ENCODE measurements around the gene TGM2. TPM values are rescaled to one million over a fixed set of nuclear protein-coding genes. Genes with fewer than 3 reads are reported as not detected.

The TGM2 gene
- total RNA-seq, 2 donors from 2014 or later, result 0.27 to 0.37 TPM

- TF ChIP-seq CTCF (conservative IDR thresholded peaks at IDR 0.05), result no peak
- no peak overlapping the region for H3K27ac Mint-ChIP-seq
- no peaks in the 10 kb centered on the region for H3K36me3 ChIP-seq (ENCODE audit: control insufficient read depth, insufficient read depth, low read length)
- H3K27me3 ChIP-seq (ENCODE audit: control insufficient read depth, insufficient read depth, low read length, poor library complexity, severe bottlenecking), result no peaks in the 10 kb centered on the region
- DNase-seq, result no peak
- no peaks in the 10 kb centered on the region for H3K4me1 ChIP-seq (ENCODE audit: control insufficient read depth, insufficient read depth, low read length)
- no peak overlapping the region for H3K9ac ChIP-seq (ENCODE audit: extremely low read depth, low read length, poor library complexity, severe bottlenecking)
- no peaks in the 10 kb centered on the region for H3K36me3 Mint-ChIP-seq (ENCODE audit: low read depth)
- H3K9me3 Mint-ChIP-seq, result no peaks in the 10 kb centered on the region
- no peaks in the 10 kb centered on the region for H3K4me1 Mint-ChIP-seq
- peaks cover 6% of the 10 kb centered on the region for H3K27me3 Mint-ChIP-seq (ENCODE audit: insufficient read depth)
- no peak overlapping the region for H3K4me3 Mint-ChIP-seq
- H3K9me3 ChIP-seq (ENCODE audit: control insufficient read depth, low read length), result no peaks in the 10 kb centered on the region
- no peak overlapping the region for H3K27ac ChIP-seq (ENCODE audit: low read depth, low read length)
- whole genome bisulfite sequencing, 2 experiments (ENCODE audit: insufficient coverage in 1 of 2, insufficient read length in 1 of 2), result 92 to 100% methylated on average over 3 of the region's 3 CpGs
- no peak overlapping the region for H3K4me3 ChIP-seq (ENCODE audit: low read length)
These were observed 44.8 kb upstream of the TGM2 start for GRCh38 chr20:38209736-38210405.

- peak; percentile 23 for DNase-seq
These were observed 44.1 kb upstream of the TGM2 start for GRCh38 chr20:38209054-38209675.

GRCh38 chr20:38208523-38208922, 43.5 kb upstream of the TGM2 start:
- Histone ChIP-seq H3K9me3 (ENCODE audit: control insufficient read depth, low read length) (no peaks in the 10 kb centered on the region), H3K4me3 (ENCODE audit: low read length) (no peak overlapping the region), H3K27ac (ENCODE audit: low read depth, low read length) (no peak overlapping the region), H3K9ac (ENCODE audit: extremely low read depth, low read length, poor library complexity, severe bottlenecking) (no peak overlapping the region), H3K27me3 (ENCODE audit: control insufficient read depth, insufficient read depth, low read length, poor library complexity, severe bottlenecking) (peaks cover 6% of the 10 kb centered on the region), H3K36me3 (ENCODE audit: control insufficient read depth, insufficient read depth, low read length) (no peaks in the 10 kb centered on the region), H3K4me1 (ENCODE audit: control insufficient read depth, insufficient read depth, low read length) (no peaks in the 10 kb centered on the region)
- Mint-ChIP-seq H3K9me3 (no peaks in the 10 kb centered on the region), H3K4me1 (no peaks in the 10 kb centered on the region), H3K27me3 (ENCODE audit: insufficient read depth) (peaks cover 8% of the 10 kb centered on the region), H3K27ac (no peak overlapping the region), H3K4me3 (no peak overlapping the region), H3K36me3 (ENCODE audit: low read depth) (no peaks in the 10 kb centered on the region)
- no peak for TF ChIP-seq CTCF (conservative IDR thresholded peaks at IDR 0.05)
- WGBS, 2 experiments (ENCODE audit: insufficient coverage in 1 of 2, insufficient read length in 1 of 2), result 67 to 87% methylated on average over 1 to 2 of the region's 3 CpGs
- peak; percentile 20 for DNase-seq

More at GRCh38 chr20:38209054-38209675, 44.1 kb upstream of the TGM2 start:
- Histone ChIP-seq H3K36me3 (ENCODE audit: control insufficient read depth, insufficient read depth, low read length) (no peaks in the 10 kb centered on the region), H3K9ac (ENCODE audit: extremely low read depth, low read length, poor library complexity, severe bottlenecking) (no peak overlapping the region), H3K4me3 (ENCODE audit: low read length) (no peak overlapping the region), H3K9me3 (ENCODE audit: control insufficient read depth, low read length) (no peaks in the 10 kb centered on the region), H3K27me3 (ENCODE audit: control insufficient read depth, insufficient read depth, low read length, poor library complexity, severe bottlenecking) (peaks cover 5% of the 10 kb centered on the region), H3K4me1 (ENCODE audit: control insufficient read depth, insufficient read depth, low read length) (no peaks in the 10 kb centered on the region), H3K27ac (ENCODE audit: low read depth, low read length) (no peak overlapping the region)
- WGBS, 2 experiments (ENCODE audit: insufficient coverage in 1 of 2, insufficient read length in 1 of 2), result 50 to 81% methylated on average over 2 to 4 of the region's 4 CpGs
- no peak for TF ChIP-seq CTCF (conservative IDR thresholded peaks at IDR 0.05)
- Mint-ChIP-seq H3K27ac (no peak overlapping the region), H3K9me3 (no peaks in the 10 kb centered on the region), H3K36me3 (ENCODE audit: low read depth) (no peaks in the 10 kb centered on the region), H3K4me1 (no peaks in the 10 kb centered on the region), H3K4me3 (no peak overlapping the region), H3K27me3 (ENCODE audit: insufficient read depth) (peaks cover 8% of the 10 kb centered on the region)
